GM12878 (cell line): ENCODE data around the gene SETBP1.

Source experiments
- CHD2 ChIP-seq: IDR thresholded peaks from 2 replicates; pipeline ENCODE4 v1.6.1; 2011; ENCODE audit warnings: low read depth, low read length, improper control_type of control experiment, borderline replicate concordance
- ETV6 ChIP-seq, 2 experiments: fragments of 450-650 bp in 1 of 2; IDR thresholded peaks in 1 of 2; conservative IDR thresholded peaks in 1 of 2; 2 replicates each; pipeline ENCODE4 v1.6.1; 2014; ENCODE audit warnings: antibody characterized with exemption in 1 of 2, borderline replicate concordance in 1 of 2, low read depth in 1 of 2, mild to moderate bottlenecking in 1 of 2, moderate library complexity in 1 of 2
- HDAC6 ChIP-seq: fragments of 200-600 bp; sonication (generic); IDR thresholded peaks from one replicate; pipeline ENCODE4 v1.8.0; 2017; ENCODE audit warnings: antibody characterized with exemption; ENCODE audit not compliant: unreplicated experiment
- JUND ChIP-seq: IDR thresholded peaks from 2 replicates; pipeline ENCODE4 v1.6.1; 2012; ENCODE audit warnings: low read depth, mild to moderate bottlenecking, low read length, improper control_type of control experiment, moderate library complexity
- POLR2A ChIP-seq: IDR thresholded peaks from 2 replicates; pipeline ENCODE4 v1.6.1; 2011; ENCODE audit warnings: low read depth, mild to moderate bottlenecking, low read length
- SMC3 ChIP-seq: IDR thresholded peaks from 2 replicates; pipeline ENCODE4 v1.6.1; 2011; ENCODE audit warnings: low read length, improper control_type of control experiment, borderline replicate concordance
- YY1 ChIP-seq: IDR thresholded peaks from 2 replicates; pipeline ENCODE4 v1.6.1; 2011; ENCODE audit warnings: low read depth, mild to moderate bottlenecking, low read length
- ZZZ3 ChIP-seq: IDR thresholded peaks from 2 replicates; pipeline ENCODE4 v1.6.1; 2011; ENCODE audit warnings: low read depth; ENCODE audit not compliant: control insufficient read depth, insufficient read length
- TF ChIP-seq, protein P1 (sequence below), 3 experiments: IDR thresholded peaks in 2 of 3; conservative IDR thresholded peaks in 1 of 3; 2 replicates each; pipeline ENCODE4 v1.5.1; 2011; ENCODE audit warnings: low read depth in 3 of 3, low read length in 3 of 3, mild to moderate bottlenecking in 3 of 3, control low read depth in 2 of 3, moderate library complexity in 2 of 3, inconsistent platforms in 1 of 3, mixed read lengths in 1 of 3; ENCODE audit not compliant: control insufficient read depth in 2 of 3, insufficient read depth in 1 of 3; ENCODE audit errors: extremely low read depth in 1 of 3

GRCh38 chr18:44941516-44941915, 260.8 kb downstream of the SETBP1 start:
- TF ChIP-seq CHD2 (no peak), ETV6 (conservative IDR thresholded peaks at IDR 0.05 in 1 of 2, IDR thresholded peaks at IDR 0.05 in 1 of 2; ENCODE audit: borderline replicate concordance in 1 of 2, low read depth in 1 of 2) (no peak), ZZZ3 (no peak), POLR2A (no peak), SMC3 (no peak), JUND (no peak), YY1 (no peak), HDAC6 (no peak)
- TF ChIP-seq, protein P1, sequence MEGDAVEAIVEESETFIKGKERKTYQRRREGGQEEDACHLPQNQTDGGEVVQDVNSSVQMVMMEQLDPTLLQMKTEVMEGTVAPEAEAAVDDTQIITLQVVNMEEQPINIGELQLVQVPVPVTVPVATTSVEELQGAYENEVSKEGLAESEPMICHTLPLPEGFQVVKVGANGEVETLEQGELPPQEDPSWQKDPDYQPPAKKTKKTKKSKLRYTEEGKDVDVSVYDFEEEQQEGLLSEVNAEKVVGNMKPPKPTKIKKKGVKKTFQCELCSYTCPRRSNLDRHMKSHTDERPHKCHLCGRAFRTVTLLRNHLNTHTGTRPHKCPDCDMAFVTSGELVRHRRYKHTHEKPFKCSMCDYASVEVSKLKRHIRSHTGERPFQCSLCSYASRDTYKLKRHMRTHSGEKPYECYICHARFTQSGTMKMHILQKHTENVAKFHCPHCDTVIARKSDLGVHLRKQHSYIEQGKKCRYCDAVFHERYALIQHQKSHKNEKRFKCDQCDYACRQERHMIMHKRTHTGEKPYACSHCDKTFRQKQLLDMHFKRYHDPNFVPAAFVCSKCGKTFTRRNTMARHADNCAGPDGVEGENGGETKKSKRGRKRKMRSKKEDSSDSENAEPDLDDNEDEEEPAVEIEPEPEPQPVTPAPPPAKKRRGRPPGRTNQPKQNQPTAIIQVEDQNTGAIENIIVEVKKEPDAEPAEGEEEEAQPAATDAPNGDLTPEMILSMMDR (IDR thresholded peaks at IDR 0.05 in 2 of 3, conservative IDR thresholded peaks at IDR 0.05 in 1 of 3; ENCODE audit: control insufficient read depth in 2 of 3, extremely low read depth in 1 of 3, insufficient read depth in 1 of 3, low read depth in 3 of 3, low read length in 3 of 3), result no peak
